Measurements from ENCODE around the gene TMEM74B. TPM values are rescaled to one million over a fixed set of nuclear protein-coding genes. Genes with fewer than 3 reads are reported as not detected.

TMEM74B gene
- polyA plus RNA-seq, 3 donors, result not detected

DNA sequence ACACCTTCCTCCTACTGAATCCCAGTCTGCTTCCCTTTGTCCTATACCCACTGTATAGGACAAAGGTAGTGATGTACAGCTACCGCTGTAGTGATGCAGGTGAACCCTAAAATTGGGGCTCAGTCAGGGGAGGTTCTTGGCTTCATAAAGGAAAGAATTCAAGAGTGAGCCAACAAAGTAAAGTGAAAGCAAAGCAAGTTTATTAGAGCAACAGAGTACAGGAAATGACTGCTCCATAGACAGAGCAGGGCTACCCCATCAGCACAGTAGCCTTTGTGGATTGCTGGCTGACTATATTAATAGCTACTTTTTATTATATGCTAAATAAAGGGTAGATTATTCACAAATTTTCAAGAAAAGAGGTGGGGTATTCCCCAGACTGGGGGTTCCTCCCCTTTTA is 15.2 kb upstream of the TMEM74B start:
- Histone ChIP-seq H3K4me3 (replicated peaks in 1 of 3; ENCODE audit: low read depth in 2 of 3, low read length in 3 of 3) (no peak overlapping the region), H3K4me1 (ENCODE audit: control insufficient read depth in 1 of 2, insufficient read depth in 2 of 2, low read length in 2 of 2) (no peaks in the 10 kb centered on the region), H4K20me1 (ENCODE audit: insufficient read depth, low read length) (no peaks in the 10 kb centered on the region), H3K9ac (ENCODE audit: insufficient read depth, low read length, poor library complexity, severe bottlenecking) (no peak overlapping the region), H2AFZ (ENCODE audit: insufficient read depth, low read depth, low read length, poor library complexity, severe bottlenecking) (no peak overlapping the region), H3K36me3 (replicated peaks in 1 of 2; ENCODE audit: control insufficient read depth in 1 of 2, insufficient read depth in 2 of 2, low read length in 2 of 2) (no peaks in the 10 kb centered on the region), H3K9me3 (replicated peaks in 1 of 2; ENCODE audit: control insufficient read depth in 1 of 2, insufficient read depth in 1 of 2, low read length in 2 of 2) (no peaks in the 10 kb centered on the region), H3K4me2 (replicated peaks; ENCODE audit: extremely low read depth, low read length, poor library complexity, severe bottlenecking) (no peak overlapping the region), H3K27me3 (ENCODE audit: control insufficient read depth in 2 of 2, insufficient read depth in 2 of 2, low read length in 2 of 2) (no peaks in the 10 kb centered on the region), H3K27ac (ENCODE audit: low read depth in 1 of 2, low read length in 2 of 2) (no peak overlapping the region), H3K79me2 (ENCODE audit: insufficient read depth, low read length) (no peaks in the 10 kb centered on the region)
- Mint-ChIP-seq H3K27ac (peak overlapping the region in 1 of 7 donors; percentile 36), H3K36me3 (no peaks in the 10 kb centered on the region), H3K27me3 (ENCODE audit: low read depth in 3 of 3) (peaks cover 2 to 3% (median 2%) of the 10 kb centered on the region in 3 donors), H3K4me3 (no peak overlapping the region), H3K4me1 (peaks cover 7% of the 10 kb centered on the region), H3K9me3 (peaks cover 0 to 5% (median 3%) of the 10 kb centered on the region in 7 donors)
- no peak for DNase-seq
- intact Hi-C loops (cut with micrococcal nuclease), result no loop called here
- WGBS (ENCODE audit: insufficient coverage), result no CpG with 5 or more reads among the region's 1 CpG
- TF ChIP-seq CTCF (IDR thresholded peaks at IDR 0.05), result no peak

- Histone ChIP-seq H2AFZ (ENCODE audit: insufficient read depth, low read depth, low read length, poor library complexity, severe bottlenecking) (no peak overlapping the region), H4K20me1 (ENCODE audit: insufficient read depth, low read length) (no peaks in the 10 kb centered on the region), H3K27ac (ENCODE audit: low read depth in 1 of 2, low read length in 2 of 2) (no peak overlapping the region), H3K79me2 (ENCODE audit: insufficient read depth, low read length) (no peaks in the 10 kb centered on the region), H3K36me3 (replicated peaks in 1 of 2; ENCODE audit: control insufficient read depth in 1 of 2, insufficient read depth in 2 of 2, low read length in 2 of 2) (no peaks in the 10 kb centered on the region), H3K4me1 (ENCODE audit: control insufficient read depth in 1 of 2, insufficient read depth in 2 of 2, low read length in 2 of 2) (no peaks in the 10 kb centered on the region), H3K4me3 (replicated peaks in 1 of 3; ENCODE audit: low read depth in 2 of 3, low read length in 3 of 3) (no peak overlapping the region), H3K27me3 (ENCODE audit: control insufficient read depth in 2 of 2, insufficient read depth in 2 of 2, low read length in 2 of 2) (no peaks in the 10 kb centered on the region), H3K4me2 (replicated peaks; ENCODE audit: extremely low read depth, low read length, poor library complexity, severe bottlenecking) (no peak overlapping the region), H3K9ac (ENCODE audit: insufficient read depth, low read length, poor library complexity, severe bottlenecking) (no peak overlapping the region), H3K9me3 (replicated peaks in 1 of 2; ENCODE audit: control insufficient read depth in 1 of 2, insufficient read depth in 1 of 2, low read length in 2 of 2) (no peaks in the 10 kb centered on the region)
- 85% methylated on average over 4 of the region's 7 CpGs for WGBS (ENCODE audit: insufficient coverage)
- peaks cover 2 to 3% (median 3%) of the 10 kb centered on the region in 3 donors for H3K27me3 Mint-ChIP-seq (ENCODE audit: low read depth in 3 of 3)
- peaks cover 0 to 5% (median 3%) of the 10 kb centered on the region in 7 donors for H3K9me3 Mint-ChIP-seq
- H3K4me3 Mint-ChIP-seq, result no peak overlapping the region
- intact Hi-C loops (cut with micrococcal nuclease), result no loop called here
- TF ChIP-seq CTCF (IDR thresholded peaks at IDR 0.05), result no peak
- peaks cover 6% of the 10 kb centered on the region for H3K4me1 Mint-ChIP-seq
- H3K36me3 Mint-ChIP-seq, result no peaks in the 10 kb centered on the region
- no peak for DNase-seq
- peak overlapping the region in 1 of 7 donors; percentile 36 for H3K27ac Mint-ChIP-seq
These were observed 14.6 kb upstream of the TMEM74B start for GRCh38 chr20:1199212-1199873.

All from CD14-positive monocyte (primary cell).